HCT116 (cell line): ENCODE measurements around the gene JSRP1.

ENCODE experiments used
- ATF3 ChIP-seq: IDR thresholded peaks from 2 replicates; pipeline ENCODE4 v1.6.1; 2012
- CTCF ChIP-seq, 3 experiments: fragments of 200-600 bp in 1 of 3; sonication (generic) in 1 of 3; IDR thresholded peaks in 2 of 3; conservative IDR thresholded peaks in 1 of 3; 2 replicates each; pipeline ENCODE4 v1.5.1; 2012 to 2017; ENCODE audit warnings: low read depth in 2 of 3, low read length in 2 of 3, antibody characterized with exemption in 1 of 3, borderline replicate concordance in 1 of 3, control low read depth in 1 of 3, mild to moderate bottlenecking in 1 of 3, mixed read lengths in 1 of 3, mixed run types in 1 of 3, moderate library complexity in 1 of 3; ENCODE audit not compliant: insufficient read depth in 1 of 3
- EZH2 ChIP-seq: fragments of 200-600 bp; sonication (generic); IDR thresholded peaks from 2 replicates; pipeline ENCODE4 v1.6.1; 2017; ENCODE audit warnings: antibody characterized with exemption, mixed run types
- POLR2A ChIP-seq: IDR thresholded peaks from 2 replicates; pipeline ENCODE4 v1.7.0; 2011; ENCODE audit warnings: borderline replicate concordance; ENCODE audit not compliant: insufficient read depth, insufficient read length; ENCODE audit errors: extremely low read depth
- SP1 ChIP-seq: IDR thresholded peaks from 2 replicates; pipeline ENCODE4 v1.6.1; 2012; ENCODE audit warnings: low read depth
- SRF ChIP-seq: IDR thresholded peaks from 2 replicates; pipeline ENCODE4 v1.6.1; 2012; ENCODE audit warnings: low read depth
- TCF7L2 ChIP-seq: IDR thresholded peaks from 2 replicates; pipeline ENCODE4 v1.7.0; 2011; ENCODE audit warnings: borderline replicate concordance, inconsistent platforms; ENCODE audit not compliant: insufficient read depth, insufficient read length; ENCODE audit errors: extremely low read depth
- ZFX ChIP-seq: fragments of 450-650 bp; IDR thresholded peaks from 2 replicates; pipeline ENCODE4 v1.6.1; 2017
- TF ChIP-seq, protein P1 (sequence below): IDR thresholded peaks from 2 replicates; pipeline ENCODE4 v1.6.1; 2011; ENCODE audit warnings: mild to moderate bottlenecking, low read length, moderate library complexity; ENCODE audit not compliant: insufficient replicate concordance; ENCODE audit errors: extremely low read depth

DNA sequence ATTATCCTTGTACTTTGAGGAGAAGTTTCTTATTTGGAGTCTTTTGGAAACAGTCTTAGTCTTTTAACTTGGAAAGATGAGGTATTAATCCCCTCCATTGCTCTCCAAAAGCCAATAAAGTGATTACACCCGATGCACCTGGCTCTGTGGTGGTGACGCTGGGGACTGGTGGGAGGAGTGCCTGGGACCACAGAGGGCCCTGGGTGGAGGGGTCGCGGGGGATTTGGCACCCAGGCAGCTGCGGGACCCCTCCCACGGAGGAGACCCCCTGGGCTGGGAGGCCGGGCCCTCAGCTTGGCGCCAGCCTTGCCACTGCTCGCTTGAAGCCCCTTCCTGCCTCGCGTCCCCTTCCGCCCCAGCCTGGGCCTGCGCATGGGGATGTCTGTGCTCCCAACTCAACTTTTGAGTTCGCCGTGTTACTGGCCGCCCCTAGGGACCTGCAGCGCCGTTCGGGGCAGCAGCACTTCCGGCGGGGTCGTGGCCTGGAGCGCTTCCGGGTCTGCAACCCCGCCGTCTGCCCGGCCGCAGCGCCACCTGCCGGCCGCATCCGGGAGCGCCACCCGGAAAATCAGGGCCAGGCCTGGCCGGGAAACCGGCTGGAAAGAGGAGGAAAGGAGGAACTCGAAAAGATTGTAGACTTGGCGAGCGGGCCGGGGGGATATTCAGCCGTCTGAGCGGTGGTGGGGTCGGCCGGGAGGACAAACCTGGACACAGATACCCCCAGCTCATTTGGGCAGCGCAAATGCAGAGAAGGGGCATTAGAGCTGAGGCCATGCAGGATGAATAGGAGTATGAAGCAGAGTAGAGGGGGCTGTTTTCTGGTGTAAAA, 17.4 kb upstream of the JSRP1 start:
- no peak for TF ChIP-seq ATF3
- TF ChIP-seq CTCF (IDR thresholded peaks at IDR 0.05 in 2 of 3, conservative IDR thresholded peaks at IDR 0.05 in 1 of 3; ENCODE audit: borderline replicate concordance in 1 of 3, insufficient read depth in 1 of 3, low read depth in 2 of 3, low read length in 2 of 3): peak; percentile 88 to 94 (median 94)
- no peak for TF ChIP-seq EZH2
- no peak for TF ChIP-seq SRF
- TF ChIP-seq ZFX: no peak
- no peak for TF ChIP-seq TCF7L2
- TF ChIP-seq, protein P1, sequence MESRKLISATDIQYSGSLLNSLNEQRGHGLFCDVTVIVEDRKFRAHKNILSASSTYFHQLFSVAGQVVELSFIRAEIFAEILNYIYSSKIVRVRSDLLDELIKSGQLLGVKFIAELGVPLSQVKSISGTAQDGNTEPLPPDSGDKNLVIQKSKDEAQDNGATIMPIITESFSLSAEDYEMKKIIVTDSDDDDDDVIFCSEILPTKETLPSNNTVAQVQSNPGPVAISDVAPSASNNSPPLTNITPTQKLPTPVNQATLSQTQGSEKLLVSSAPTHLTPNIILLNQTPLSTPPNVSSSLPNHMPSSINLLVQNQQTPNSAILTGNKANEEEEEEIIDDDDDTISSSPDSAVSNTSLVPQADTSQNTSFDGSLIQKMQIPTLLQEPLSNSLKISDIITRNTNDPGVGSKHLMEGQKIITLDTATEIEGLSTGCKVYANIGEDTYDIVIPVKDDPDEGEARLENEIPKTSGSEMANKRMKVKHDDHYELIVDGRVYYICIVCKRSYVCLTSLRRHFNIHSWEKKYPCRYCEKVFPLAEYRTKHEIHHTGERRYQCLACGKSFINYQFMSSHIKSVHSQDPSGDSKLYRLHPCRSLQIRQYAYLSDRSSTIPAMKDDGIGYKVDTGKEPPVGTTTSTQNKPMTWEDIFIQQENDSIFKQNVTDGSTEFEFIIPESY: no peak
- TF ChIP-seq SP1: no peak
- TF ChIP-seq POLR2A: no peak
